HG02938 (cell line): ENCODE results near the gene OR2A12.
"Not testable (repeated sequence)": the region's sequence is repeated elsewhere in the genome, so short reads cannot be mapped to it uniquely, and the experiment has no call there.

ENCODE experiments used
- ATAC-seq: cut with Tn5 transposase; IDR thresholded peaks from one replicate; pipeline ENCODE4 v1.9.1; 2021; ENCODE audit warnings: mild to moderate bottlenecking, moderate library complexity; ENCODE audit not compliant: unreplicated experiment

Gene OR2A12

DNA sequence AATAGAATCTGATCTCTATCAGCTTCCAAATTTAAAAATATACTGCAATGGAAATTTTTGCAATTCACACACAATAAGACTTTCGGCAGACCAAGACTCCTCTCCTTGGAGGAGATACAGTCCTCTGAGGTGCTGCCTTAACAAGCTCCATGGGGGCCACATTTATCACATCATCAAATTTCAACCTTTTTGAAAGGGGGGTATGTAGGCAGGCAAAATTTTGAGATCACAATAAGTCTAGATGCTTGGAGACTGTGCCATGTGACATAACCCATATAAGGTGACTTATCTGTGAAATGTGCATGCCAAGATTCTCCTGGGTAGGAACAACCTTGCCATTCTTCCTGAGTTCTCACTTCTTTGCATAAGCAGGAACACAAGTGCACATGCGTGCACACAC is at the start of gene OR2A12:
Gene OR2A12, plus strand, starts transcription at position 301 of the 400 bp plus-strand sequence. CDS start 8,830 bp downstream, outside the sequence.
- ATAC-seq: no peak

- no peak for ATAC-seq
Observed at GRCh38 chr7:144036302-144036885, 49.7 kb upstream of the OR2A12 start.

- no peak for ATAC-seq
Observed at GRCh38 chr7:144037414-144038035, 48.6 kb upstream of the OR2A12 start.

- ATAC-seq: no peak
Observed at GRCh38 chr7:144038887-144039286, 47.2 kb upstream of the OR2A12 start.

GRCh38 chr7:144048648-144049047 is 37.4 kb upstream of the OR2A12 start, which contains the start of gene OR2A5:
OR2A5 (plus strand) TSS chr7:144048948; CDS start chr7:144050402, 1,454 bp downstream.
- no peak for ATAC-seq

DNA sequence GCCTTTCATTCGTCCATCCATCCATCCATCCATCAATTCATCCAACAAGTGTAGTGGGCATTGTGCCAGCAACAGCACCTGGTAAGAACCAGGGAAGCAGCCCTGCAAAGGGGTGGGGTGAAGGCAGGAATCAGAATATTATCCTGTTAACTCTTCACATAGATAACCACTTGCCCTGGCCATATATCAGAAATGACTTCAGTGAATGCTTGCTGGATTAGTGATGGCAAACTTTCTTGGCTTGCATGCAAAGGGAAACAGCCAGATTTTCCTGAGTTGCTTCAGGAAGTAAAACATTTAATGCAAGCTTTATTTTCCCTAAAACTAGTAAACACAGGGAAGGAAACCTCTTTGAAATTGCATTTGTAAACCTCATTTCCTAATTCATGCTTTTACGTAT is 36.6 kb upstream of the OR2A12 start:
- ATAC-seq: no peak

- ATAC-seq: no peak
Observed at GRCh38 chr7:144050093-144050492, 36.0 kb upstream of the OR2A12 start.

DNA sequence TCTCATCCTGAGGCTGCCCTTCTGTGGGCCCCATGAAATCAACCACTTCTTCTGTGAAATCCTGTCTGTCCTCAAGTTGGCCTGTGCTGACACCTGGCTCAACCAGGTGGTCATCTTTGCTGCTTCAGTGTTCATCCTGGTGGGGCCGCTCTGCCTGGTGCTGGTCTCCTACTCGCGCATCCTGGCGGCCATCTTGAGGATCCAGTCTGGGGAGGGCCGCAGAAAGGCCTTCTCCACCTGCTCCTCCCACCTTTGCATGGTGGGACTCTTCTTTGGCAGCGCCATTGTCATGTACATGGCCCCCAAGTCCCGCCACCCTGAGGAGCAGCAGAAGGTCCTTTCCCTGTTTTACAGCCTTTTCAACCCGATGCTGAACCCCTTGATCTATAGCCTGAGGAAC is 35.2 kb upstream of the OR2A12 start:
- not testable (repeated sequence) for ATAC-seq

DNA sequence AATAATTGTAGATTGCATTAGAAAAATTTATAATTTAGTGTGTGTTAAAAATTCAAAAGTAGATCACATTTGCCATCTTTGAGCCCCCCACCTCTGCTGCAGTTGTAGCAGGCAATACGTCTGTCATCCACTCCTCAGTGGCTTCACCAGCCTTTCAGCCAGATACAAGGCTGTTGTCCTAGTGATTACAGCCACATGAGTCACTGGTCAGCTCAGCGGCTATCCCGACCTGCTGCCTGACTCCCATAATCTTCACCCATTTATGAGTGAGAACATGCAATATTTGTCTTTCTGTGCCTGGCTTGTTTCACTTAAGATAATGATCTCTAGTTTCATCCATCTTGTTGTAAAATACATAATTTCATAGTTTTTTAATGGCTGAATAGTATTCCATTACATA is 28.1 kb upstream of the OR2A12 start:
- ATAC-seq: no peak

DNA sequence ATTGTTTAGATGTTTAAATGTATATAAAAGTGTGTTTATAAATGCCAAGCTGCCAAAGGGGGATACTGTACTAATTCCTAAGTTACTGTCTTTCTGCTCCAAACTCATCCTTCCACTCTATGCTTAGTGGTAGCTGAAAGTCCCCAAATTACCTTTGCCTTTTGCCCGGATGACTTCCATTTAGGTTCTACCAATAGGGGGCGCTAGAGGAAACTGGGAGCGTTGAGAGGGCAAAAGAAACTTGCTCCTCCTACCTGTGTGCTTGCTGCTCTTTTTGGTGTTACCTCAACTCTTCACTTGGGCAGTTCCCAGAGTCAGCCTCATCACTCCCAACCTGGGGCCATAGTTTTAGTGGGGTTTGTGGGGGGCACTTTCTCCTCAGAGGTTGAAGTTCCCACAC is 22.4 kb upstream of the OR2A12 start:
- no peak for ATAC-seq

DNA sequence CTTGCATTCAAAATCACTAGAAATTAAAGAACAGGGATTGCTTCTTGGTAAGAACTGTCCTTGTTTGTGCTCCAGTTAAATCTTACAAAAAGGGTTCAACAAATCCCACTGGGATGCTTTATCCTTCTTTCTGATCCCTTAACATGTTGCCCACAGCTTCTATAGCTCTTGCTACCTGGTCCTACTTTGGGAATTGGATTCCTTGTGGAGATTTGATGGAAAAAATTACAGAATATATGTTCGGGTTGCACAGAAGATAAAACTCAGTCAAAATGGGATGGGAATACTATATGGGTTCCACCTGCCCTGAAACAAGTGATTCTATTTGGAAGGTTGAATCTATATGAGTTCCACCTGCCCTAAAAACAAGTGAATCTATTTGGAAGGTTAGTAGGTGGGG is 16.6 kb upstream of the OR2A12 start, which contains the start of gene OR2A25:
Gene OR2A25, plus strand, starts transcription at position 301 of the 400 bp plus-strand sequence. CDS start 4,409 bp downstream, outside the sequence.
- no peak for ATAC-seq

DNA sequence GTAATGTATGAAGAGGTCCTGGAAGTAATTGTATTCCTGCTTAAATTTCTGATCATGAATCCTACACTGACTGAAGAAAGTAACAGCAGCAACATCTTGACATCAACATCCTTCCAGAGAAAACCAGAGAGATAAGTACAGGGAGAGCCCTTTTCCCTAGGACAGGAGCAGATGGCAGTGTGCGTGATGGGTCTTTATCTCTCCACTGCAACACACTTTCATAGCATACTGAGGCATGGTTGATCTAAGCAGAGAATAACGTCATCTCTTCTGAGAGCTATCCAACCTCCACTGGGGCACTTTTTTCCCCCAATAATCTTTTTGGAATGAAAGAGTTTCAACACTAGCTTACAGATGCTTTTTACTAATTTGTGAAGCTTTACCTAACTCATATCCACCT is 16.1 kb upstream of the OR2A12 start:
- no peak for ATAC-seq

DNA sequence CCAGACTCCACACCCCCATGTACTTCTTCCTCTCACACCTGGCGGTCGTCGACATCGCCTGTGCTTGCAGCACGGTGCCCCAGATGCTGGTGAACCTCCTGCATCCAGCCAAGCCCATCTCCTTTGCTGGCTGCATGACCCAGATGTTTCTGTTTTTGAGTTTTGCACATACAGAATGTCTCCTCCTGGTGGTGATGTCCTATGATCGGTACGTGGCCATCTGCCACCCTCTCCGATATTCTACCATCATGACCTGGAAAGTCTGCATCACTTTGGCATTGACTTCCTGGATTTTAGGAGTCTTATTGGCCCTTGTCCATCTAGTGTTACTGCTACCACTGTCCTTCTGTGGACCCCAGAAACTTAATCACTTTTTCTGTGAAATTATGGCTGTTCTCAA is 11.7 kb upstream of the OR2A12 start:
- no peak for ATAC-seq

GRCh38 chr7:144086730-144087129 is 652 bp downstream of the OR2A12 start:
- no peak for ATAC-seq

DNA sequence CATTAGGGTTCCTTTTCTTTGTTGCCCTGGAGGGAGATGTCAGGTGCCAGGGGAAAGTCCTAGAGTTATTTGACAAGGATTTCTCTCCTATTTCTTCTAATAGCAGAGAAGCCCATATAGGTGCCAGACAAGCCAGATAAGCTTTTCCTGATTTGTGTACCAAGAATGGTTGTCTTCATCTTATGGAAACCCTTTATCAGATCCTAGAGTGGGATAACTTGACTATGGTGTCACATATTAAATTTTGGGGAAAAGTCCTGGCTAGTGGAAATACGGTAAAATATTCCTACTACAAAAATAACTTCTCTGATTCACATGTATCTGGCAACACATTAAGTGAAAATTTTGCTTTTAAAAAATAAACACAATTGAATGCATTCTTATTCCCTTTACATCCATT is 1.2 kb downstream of the OR2A12 start:
- ATAC-seq: no peak

DNA sequence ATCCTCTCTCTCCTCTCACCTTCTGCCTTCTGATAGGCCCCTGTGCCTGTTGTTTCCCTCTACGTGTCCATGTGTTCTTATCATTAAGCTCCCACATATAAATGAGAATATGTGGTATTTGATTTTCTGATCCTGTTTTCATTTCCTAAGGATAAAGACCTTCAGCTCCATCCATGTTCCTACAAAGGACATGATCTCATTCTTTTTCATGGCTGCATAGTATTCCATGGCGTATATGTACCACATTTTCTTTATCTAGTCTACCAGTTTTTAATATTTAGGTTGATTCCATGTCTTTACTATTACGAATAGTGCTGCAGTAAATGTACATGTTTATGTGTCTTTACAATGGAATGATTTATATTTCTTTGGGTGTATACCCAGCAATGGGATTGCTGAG is 4.6 kb downstream of the OR2A12 start:
- ATAC-seq: no peak

- no peak for ATAC-seq
Observed at GRCh38 chr7:144098776-144099175, 12.7 kb downstream of the OR2A12 start.

DNA sequence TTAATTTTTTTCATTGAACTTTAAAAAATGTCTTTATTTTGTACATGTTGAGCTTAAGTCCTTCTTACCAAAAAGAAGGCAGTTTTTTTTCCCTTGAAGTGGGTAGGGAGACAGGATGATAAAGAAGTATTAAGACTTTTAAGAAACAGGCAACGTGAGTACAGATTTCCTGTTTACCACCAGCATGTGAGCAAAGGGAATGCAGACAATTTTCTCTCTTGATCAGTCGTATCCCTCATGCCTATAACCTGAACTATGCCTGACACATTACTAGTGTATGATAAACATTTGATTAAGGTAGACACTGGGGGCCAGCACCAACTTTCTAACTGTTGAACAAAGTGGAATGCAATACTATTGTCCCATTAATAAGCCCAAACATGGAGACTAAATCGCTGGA is 14.5 kb downstream of the OR2A12 start:
- no peak for ATAC-seq

DNA sequence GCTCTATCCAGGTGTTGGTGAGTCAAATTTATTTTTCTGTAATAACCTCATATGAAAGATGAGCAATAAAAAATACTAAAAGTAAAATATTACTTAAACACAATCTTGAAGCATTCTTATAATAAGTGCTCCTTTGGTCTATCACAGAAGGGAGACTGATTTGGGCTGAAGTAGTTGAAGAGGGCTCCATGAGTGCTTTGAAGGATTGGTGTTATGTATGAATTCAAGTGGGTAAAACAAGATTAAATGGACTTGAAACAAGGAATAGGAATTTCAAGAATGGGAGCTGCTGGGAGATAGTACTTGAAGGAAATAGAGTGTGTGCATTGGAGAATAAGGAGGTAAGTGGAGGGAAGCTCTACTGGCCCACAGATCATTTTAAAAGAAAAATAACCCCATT is 16.0 kb downstream of the OR2A12 start:
- no peak for ATAC-seq

GRCh38 chr7:144105211-144105610 is 19.1 kb downstream of the OR2A12 start:
- ATAC-seq: no peak

DNA sequence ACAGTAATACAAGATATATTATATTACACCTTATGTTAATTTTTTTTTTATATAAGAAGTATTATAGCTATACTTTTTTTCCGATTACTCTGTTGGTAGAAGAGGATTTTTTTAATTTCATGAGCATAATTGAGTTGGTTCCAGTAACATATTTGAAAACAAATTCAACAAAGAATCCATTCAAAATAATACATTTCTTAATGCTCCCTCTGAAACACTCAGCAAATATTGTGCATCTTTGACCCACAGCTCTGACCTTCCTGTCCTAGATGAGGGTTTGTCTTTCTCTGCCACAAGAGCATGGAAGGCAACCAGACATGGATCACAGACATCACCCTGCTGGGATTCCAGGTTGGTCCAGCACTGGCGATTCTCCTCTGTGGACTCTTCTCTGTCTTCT is 23.2 kb downstream of the OR2A12 start, which contains the start of gene OR2A2:
Gene OR2A2, plus strand, starts transcription at position 301 of the 400 bp plus-strand sequence. Its CDS starts 0 bp downstream, at position 301.
- no peak for ATAC-seq

DNA sequence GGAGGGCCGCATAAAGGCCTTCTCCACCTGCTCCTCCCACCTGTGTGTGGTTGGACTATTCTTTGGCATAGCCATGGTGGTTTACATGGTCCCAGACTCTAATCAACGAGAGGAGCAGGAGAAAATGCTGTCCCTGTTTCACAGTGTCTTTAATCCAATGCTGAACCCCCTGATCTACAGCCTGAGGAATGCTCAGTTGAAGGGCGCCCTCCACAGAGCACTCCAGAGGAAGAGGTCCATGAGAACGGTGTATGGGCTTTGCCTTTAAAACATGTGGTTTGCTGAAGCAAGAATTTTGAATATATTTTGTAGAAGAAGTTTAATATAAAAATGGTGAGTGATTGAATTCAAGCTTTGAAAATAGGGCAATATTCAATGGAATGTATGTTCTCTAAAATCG is 24.2 kb downstream of the OR2A12 start:
- no peak for ATAC-seq

DNA sequence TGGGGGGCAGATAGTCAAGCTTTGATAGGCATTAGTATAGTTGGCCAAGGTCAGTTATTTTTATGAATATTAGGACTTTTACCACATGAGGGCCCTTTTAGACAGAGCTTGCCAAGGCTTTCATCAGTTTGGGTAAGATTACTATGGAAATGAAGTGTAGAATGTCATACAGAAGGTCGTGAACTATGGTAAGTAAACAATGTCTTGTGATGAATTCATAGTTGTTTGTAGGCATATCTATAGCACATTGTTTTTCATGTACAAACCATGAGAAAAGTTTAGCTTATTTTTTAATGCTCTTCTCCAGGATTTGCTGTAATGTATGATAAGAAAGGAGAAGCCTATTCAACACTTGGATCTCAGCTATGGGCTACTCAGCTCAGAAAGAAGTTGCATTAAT is 27.6 kb downstream of the OR2A12 start:
- no peak for ATAC-seq
